Stimulated activated memory B cell treated with anti-CD40 and anti-IgM and Interleukin-4, amounts not matched to agents 10 μg/mL and 1 μg/mL and 100 μg/mL, for 72 hours (primary cell): ENCODE data around the gene AVPR2.

Experiments used
- ATAC-seq: fragments of 150-1000 bp; cut with Tn5 transposase; 2 replicates; pipeline ENCODE4 v1.10.0; 2021
- H3K27ac Mint-ChIP-seq: one replicate; pipeline ENCODE4 v1.8.0; 2022; ENCODE audit warnings: mild to moderate bottlenecking, mixed read lengths
- H3K27me3 Mint-ChIP-seq: one replicate; pipeline ENCODE4 v1.8.0; 2022; ENCODE audit warnings: mixed read lengths
- H3K36me3 Mint-ChIP-seq: one replicate; pipeline ENCODE4 v1.8.0; 2022; ENCODE audit warnings: mixed read lengths
- H3K4me1 Mint-ChIP-seq: one replicate; pipeline ENCODE4 v1.8.0; 2022; ENCODE audit warnings: mixed read lengths
- H3K4me3 Mint-ChIP-seq: one replicate; pipeline ENCODE4 v1.8.0; 2022; ENCODE audit warnings: mild to moderate bottlenecking, moderate library complexity, mixed read lengths
- H3K9me3 Mint-ChIP-seq: one replicate; pipeline ENCODE4 v1.8.0; 2022; ENCODE audit warnings: mixed read lengths

AVPR2 gene

DNA sequence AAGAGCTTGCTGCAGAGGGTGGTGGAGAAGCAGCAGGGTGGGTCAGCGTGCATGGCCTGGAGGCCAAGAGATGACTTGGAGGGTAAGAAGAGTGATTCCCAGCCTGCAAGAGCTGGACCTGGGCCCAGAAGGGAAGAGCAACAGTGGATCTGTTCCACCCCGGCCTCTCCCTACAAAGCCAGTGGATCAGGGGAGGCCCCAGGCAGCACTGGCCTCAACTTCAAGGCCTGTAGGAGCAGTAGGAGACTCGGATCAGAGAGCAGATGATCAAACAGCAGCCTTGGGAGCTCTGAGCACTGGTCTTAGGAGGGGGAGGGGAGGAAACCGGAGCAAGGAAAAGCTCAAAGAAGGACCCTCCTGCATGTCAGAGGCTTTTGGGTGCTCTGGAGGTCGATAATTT lies 26.1 kb upstream of the AVPR2 start:
- no peak for ATAC-seq
- Mint-ChIP-seq H3K4me3 (no peak overlapping the region), H3K27me3 (peaks cover 27% of the 10 kb centered on the region), H3K4me1 (peaks cover 32% of the 10 kb centered on the region), H3K9me3 (no peaks in the 10 kb centered on the region), H3K27ac (no peak overlapping the region), H3K36me3 (peaks cover 7% of the 10 kb centered on the region)

DNA sequence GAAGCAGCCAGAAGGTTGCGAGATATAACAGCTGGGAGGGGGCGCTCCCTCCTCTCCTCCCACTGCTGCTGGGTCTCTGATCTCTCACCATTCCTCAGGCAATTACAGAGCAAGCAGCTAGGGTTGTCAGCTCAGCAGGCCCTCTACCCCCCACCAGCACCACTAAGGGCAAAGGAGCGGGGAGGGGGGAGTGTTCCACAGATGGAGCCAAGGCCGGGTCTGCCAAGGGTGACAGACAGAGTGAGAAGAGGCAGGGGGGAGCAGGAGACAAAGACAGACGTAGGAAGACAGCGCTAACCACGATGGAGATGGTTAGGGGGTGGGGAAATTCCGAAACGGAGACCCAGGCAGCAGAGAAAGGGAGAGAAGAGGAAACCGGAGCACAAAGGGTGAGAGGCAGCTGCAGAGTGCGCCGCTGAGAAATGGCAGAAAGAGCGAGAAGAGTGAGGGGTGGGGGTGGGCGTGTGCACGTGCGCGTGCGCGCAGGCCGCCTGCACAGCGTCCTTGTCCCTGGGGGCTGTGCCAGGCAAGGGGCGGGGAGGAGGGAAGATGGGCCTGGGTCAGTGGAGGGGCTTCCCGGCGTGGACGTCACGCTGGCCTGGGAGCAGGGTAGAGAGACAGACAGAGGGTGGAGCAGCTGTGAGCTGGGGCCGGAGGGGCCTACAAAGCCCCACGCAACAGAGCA lies 25.4 kb upstream of the AVPR2 start:
- H3K4me3 Mint-ChIP-seq, result peak overlapping the region; percentile 54
- H3K36me3 Mint-ChIP-seq, result peaks cover 7% of the 10 kb centered on the region
- H3K9me3 Mint-ChIP-seq, result no peaks in the 10 kb centered on the region
- peaks cover 32% of the 10 kb centered on the region for H3K4me1 Mint-ChIP-seq
- peak; percentile 50 for ATAC-seq
- no peak overlapping the region for H3K27ac Mint-ChIP-seq
- H3K27me3 Mint-ChIP-seq, result peaks cover 27% of the 10 kb centered on the region

DNA sequence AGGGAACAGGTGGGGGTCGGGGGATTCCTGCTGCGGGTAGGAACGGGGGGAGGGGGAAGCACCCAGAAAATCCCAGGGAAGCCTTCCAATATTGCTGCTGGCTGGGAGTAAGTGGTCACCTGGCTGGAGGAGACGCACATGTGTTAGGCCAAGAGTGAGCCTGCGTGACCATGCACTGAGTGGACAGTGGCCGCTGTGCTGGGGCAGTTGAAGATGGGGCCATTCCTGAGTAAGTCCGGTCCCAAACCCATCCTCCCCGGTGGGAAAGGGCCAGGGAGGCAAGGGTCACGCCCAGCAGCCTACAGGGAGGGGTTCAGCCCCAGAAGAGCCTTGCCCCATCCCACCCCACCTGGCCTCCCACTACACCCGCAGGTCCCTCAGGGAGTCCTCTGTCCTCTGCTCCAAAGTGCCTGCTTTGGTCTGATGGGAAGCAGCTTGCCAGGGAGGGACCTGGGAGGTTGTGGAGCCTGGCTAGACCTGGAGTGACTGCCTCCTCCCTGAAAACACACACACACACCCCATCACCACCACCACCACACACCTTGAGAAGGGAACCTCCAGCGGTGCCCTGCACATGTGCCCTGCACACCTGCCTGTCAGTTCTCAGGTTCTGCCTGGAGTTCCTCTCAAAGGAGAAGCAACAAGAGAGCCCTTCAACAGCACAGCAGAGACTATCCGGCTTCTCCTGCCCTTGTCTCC lies 24.6 kb upstream of the AVPR2 start:
- H3K4me3 Mint-ChIP-seq, result no peak overlapping the region

DNA sequence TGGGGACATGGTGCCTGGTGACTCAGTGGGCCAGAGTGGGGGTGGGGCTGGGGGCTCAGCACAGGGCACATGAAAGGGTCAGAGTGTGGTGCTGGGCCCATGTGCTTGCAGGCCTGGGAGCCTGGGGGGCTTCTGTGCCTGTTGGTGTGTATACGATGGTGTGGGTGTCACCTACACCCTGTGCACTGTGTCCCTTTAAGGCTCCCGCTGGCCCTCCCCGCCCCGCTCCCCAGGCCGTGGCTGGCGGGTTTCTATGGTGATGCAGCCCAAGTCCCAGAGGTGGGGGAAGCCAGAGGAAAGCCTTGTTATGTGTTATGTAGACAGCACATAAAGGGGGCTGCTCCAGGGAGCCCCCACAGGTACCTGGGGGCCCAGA lies 24.0 kb upstream of the AVPR2 start:
- Mint-ChIP-seq H3K4me3 (no peak overlapping the region), H3K4me1 (peaks cover 27% of the 10 kb centered on the region), H3K27me3 (peaks cover 27% of the 10 kb centered on the region), H3K27ac (no peak overlapping the region), H3K9me3 (no peaks in the 10 kb centered on the region), H3K36me3 (no peaks in the 10 kb centered on the region)
- no peak for ATAC-seq

More for the DNA sequence above, 24.6 kb upstream of the AVPR2 start:
- no peak for ATAC-seq
- peaks cover 27% of the 10 kb centered on the region for H3K27me3 Mint-ChIP-seq
- no peak overlapping the region for H3K27ac Mint-ChIP-seq
- H3K36me3 Mint-ChIP-seq, result peaks cover 3% of the 10 kb centered on the region
- no peaks in the 10 kb centered on the region for H3K9me3 Mint-ChIP-seq
- H3K4me1 Mint-ChIP-seq, result peaks cover 30% of the 10 kb centered on the region

- Mint-ChIP-seq H3K27me3 (peaks cover 21% of the 10 kb centered on the region), H3K4me3 (no peak overlapping the region), H3K27ac (no peak overlapping the region), H3K4me1 (peaks cover 27% of the 10 kb centered on the region), H3K36me3 (no peaks in the 10 kb centered on the region), H3K9me3 (no peaks in the 10 kb centered on the region)
- ATAC-seq, result no peak
Observed at GRCh38 chrX:153881281-153881680, 23.2 kb upstream of the AVPR2 start.

DNA sequence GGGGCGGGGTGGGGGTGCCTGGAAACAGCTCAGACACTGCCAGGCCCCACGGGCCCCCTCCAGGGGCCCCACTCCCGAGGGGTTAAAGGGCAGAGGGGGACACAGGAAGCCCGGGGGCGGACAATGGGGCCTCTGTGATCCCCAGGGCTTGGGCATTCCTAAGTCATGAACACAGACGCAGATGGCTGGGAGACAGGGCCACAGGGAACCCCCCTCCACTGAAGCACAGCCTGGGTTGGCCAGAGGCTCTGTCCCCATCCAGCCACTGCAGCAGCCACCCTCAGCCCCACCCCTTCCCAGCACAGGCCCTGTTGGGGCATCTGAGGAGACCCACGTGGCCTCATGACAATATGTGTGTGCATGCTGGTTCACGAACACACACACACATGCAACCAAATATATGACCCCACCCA lies 22.4 kb upstream of the AVPR2 start:
- Mint-ChIP-seq H3K4me1 (peaks cover 27% of the 10 kb centered on the region), H3K27me3 (peaks cover 17% of the 10 kb centered on the region), H3K4me3 (no peak overlapping the region), H3K27ac (no peak overlapping the region), H3K36me3 (no peaks in the 10 kb centered on the region), H3K9me3 (no peaks in the 10 kb centered on the region)
- ATAC-seq, result no peak

DNA sequence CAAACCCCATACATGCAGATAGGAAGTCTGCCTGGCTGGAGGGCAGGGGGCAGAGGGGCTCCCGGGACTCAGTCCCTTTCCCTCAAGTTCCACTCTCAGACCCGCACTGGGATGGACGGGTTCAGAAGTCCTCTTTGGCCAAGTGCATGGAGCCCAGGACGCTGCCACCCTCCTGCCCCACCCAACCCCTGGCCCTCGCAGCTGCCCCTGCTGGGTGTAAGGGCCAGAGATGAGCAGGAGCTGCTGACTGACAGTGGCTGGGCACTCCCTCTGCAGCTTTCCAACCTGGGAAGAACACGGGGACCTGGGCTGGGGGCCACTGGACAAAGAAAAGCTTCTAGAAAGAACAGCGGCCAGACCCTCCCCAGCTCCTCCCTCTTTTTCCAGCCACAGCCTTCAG lies 21.9 kb upstream of the AVPR2 start:
- Mint-ChIP-seq H3K27me3 (peaks cover 17% of the 10 kb centered on the region), H3K27ac (no peak overlapping the region), H3K4me3 (no peak overlapping the region), H3K4me1 (peaks cover 29% of the 10 kb centered on the region), H3K9me3 (no peaks in the 10 kb centered on the region), H3K36me3 (no peaks in the 10 kb centered on the region)
- no peak for ATAC-seq

DNA sequence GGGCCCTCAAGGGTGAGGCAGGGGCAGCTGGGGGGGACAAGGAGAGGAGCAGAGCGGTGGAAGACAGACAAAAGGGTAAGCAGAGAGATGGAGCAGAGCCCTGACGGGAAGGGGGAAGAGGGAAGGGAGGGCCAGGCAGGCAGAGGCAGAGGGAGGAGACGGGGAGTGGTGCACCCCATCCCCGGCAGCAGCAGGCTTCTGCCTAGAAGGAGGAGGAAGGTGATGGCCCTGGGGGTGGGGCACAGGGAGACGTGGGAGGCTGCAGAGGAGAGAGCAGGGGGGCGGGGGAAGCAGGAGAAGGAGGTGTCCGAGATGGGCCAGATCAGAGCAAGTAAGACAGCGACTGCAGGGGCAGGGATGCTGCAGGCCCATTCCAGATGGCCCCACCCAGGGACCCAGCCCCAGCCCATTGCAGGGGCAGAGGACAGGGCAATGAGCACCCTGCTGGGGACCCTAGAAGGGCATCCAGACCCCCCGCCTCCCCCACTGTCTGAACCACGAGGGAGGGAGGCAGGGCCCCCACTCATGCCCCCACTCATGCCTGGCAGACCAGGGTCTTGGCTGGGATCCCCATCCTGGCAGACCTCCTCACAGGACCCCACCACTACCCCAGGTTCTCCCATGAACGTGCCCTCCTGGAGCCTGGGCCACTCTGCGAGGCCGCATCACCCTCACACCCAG lies 21.2 kb upstream of the AVPR2 start:
- no peak for ATAC-seq
- H3K27ac Mint-ChIP-seq, result no peak overlapping the region
- H3K4me1 Mint-ChIP-seq, result peaks cover 32% of the 10 kb centered on the region
- H3K36me3 Mint-ChIP-seq, result no peaks in the 10 kb centered on the region
- H3K27me3 Mint-ChIP-seq, result peaks cover 13% of the 10 kb centered on the region
- no peaks in the 10 kb centered on the region for H3K9me3 Mint-ChIP-seq
- no peak overlapping the region for H3K4me3 Mint-ChIP-seq

- Mint-ChIP-seq H3K27me3 (peaks cover 5% of the 10 kb centered on the region), H3K4me3 (no peak overlapping the region), H3K27ac (no peak overlapping the region), H3K36me3 (no peaks in the 10 kb centered on the region), H3K9me3 (no peaks in the 10 kb centered on the region), H3K4me1 (peaks cover 27% of the 10 kb centered on the region)
- no peak for ATAC-seq
Observed at GRCh38 chrX:153884136-153884535, 20.3 kb upstream of the AVPR2 start.

GRCh38 chrX:153884590-153884989 lies 19.9 kb upstream of the AVPR2 start:
- H3K4me3 Mint-ChIP-seq, result no peak overlapping the region
- no peak overlapping the region for H3K27ac Mint-ChIP-seq
- no peak for ATAC-seq
- no peaks in the 10 kb centered on the region for H3K36me3 Mint-ChIP-seq
- peaks cover 23% of the 10 kb centered on the region for H3K4me1 Mint-ChIP-seq
- H3K9me3 Mint-ChIP-seq, result no peaks in the 10 kb centered on the region
- H3K27me3 Mint-ChIP-seq, result no peaks in the 10 kb centered on the region

- H3K4me3 Mint-ChIP-seq, result peak overlapping the region; percentile 47
Observed at GRCh38 chrX:153885208-153885787, 19.2 kb upstream of the AVPR2 start.

DNA sequence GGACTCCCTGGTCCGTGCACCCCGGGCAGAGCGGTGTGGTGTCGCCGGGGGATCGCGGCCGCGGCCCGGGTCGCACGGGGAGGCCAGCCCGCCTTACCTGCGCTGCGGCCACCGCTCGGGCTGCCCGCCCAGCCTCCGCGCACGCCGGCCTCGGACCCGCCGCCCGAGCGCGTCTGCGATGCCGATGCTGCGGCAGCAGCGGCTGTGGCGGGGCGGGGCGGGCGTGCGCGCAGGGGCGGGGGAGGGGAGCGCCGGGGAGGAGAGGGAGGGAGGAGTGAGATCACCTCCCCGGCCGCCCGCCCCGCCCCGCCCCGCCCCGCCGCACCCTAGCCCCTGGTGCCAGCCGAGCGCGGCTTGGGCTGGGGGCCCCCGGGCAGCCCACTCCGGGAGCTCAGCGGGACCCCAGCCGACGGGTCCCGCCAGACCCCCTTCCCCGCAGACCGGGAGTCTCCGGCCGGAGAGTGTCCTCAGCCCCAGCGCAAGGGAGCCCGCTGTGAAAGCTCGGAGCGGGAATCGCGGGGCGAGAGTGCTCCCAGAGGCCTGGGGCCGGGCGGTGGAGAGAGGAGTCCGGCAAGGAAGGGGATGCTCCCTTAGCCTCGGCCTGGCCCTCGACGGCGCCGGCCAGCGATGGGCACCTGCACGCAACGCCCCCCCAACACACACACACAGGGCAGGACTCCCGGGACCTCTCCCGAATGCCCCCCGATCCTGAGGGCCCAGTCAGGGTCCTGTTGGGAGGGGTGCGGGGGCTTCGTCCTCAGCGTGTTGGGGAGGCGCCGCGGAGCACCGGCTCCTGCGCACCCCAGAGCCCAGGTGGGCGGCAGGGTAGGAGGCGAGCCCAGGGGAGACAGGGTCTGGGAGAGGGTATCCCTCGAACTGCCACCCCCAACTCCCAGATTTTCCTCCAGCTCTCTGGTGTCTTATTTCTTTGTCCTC lies 18.2 kb upstream of the AVPR2 start, which contains the start of gene L1CAM:
TSS of gene L1CAM (minus strand) at position 206 of the 936 bp plus-strand sequence. CDS start 10,337 bp downstream, outside the sequence.
- no peaks in the 10 kb centered on the region for H3K9me3 Mint-ChIP-seq
- H3K27me3 Mint-ChIP-seq, result no peaks in the 10 kb centered on the region
- H3K36me3 Mint-ChIP-seq, result no peaks in the 10 kb centered on the region
- ATAC-seq, result peak; percentile 31
- peaks cover 23% of the 10 kb centered on the region for H3K4me1 Mint-ChIP-seq
- peak within 1 kb of the TSS; percentile 55 for H3K4me3 Mint-ChIP-seq
- H3K27ac Mint-ChIP-seq, result no peak within 1 kb of the TSS

More at GRCh38 chrX:153885208-153885787, 19.2 kb upstream of the AVPR2 start:
- H3K4me1 Mint-ChIP-seq, result peaks cover 23% of the 10 kb centered on the region
- H3K9me3 Mint-ChIP-seq, result no peaks in the 10 kb centered on the region
- no peaks in the 10 kb centered on the region for H3K36me3 Mint-ChIP-seq
- H3K27me3 Mint-ChIP-seq, result no peaks in the 10 kb centered on the region
- ATAC-seq, result no peak
- no peak overlapping the region for H3K27ac Mint-ChIP-seq

DNA sequence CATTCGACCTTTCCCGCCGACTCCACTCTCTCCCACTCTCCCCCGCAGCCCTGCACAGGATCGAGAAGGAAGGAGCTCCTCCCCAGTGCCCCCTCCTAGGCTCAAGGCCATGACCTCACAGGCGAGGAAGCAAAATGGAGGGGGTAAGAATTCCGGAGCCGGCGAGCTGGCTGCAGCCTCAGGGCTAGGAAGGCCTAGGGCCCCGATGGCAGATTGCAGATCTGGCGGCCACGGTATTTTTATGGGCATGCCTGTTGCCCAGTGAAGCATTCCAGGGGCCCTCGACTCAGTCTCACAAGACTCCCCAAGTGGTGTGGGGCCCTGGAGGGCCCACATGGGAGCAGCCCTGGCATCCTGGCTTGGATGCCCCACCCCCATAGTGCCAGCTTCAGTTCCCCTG lies 17.6 kb upstream of the AVPR2 start:
- H3K4me1 Mint-ChIP-seq, result peaks cover 23% of the 10 kb centered on the region
- H3K4me3 Mint-ChIP-seq, result peak overlapping the region; percentile 55
- H3K9me3 Mint-ChIP-seq, result no peaks in the 10 kb centered on the region
- no peak for ATAC-seq
- no peak overlapping the region for H3K27ac Mint-ChIP-seq
- H3K36me3 Mint-ChIP-seq, result no peaks in the 10 kb centered on the region
- no peaks in the 10 kb centered on the region for H3K27me3 Mint-ChIP-seq

GRCh38 chrX:153887385-153887784 lies 17.1 kb upstream of the AVPR2 start:
- peaks cover 19% of the 10 kb centered on the region for H3K4me1 Mint-ChIP-seq
- H3K27ac Mint-ChIP-seq, result no peak overlapping the region
- H3K36me3 Mint-ChIP-seq, result no peaks in the 10 kb centered on the region
- H3K4me3 Mint-ChIP-seq, result no peak overlapping the region
- no peaks in the 10 kb centered on the region for H3K9me3 Mint-ChIP-seq
- ATAC-seq, result no peak
- no peaks in the 10 kb centered on the region for H3K27me3 Mint-ChIP-seq
